Measurements from ENCODE around the gene AKAP6. TPM values are rescaled to one million over a fixed set of nuclear protein-coding genes. Genes with fewer than 3 reads are reported as not detected.

AKAP6 gene
- total RNA-seq, 1 experiment from 2014 or later, result 1.9 TPM

- BruUV-seq (replicated peaks), result no TSS peak
- no peak for DNase-seq (ENCODE audit: low read depth, low spot score)
- intact Hi-C loops (cut with micrococcal nuclease), result no loop called here
- no peak for ATAC-seq
- Histone ChIP-seq H2AFZ (ENCODE audit: low read depth, low read length, poor library complexity, severe bottlenecking) (no peak overlapping the region), H3K4me3 (replicated peaks in 1 of 2; ENCODE audit: low read depth in 1 of 2, low read length in 2 of 2) (no peak overlapping the region), H3K27me3 (ENCODE audit: insufficient read depth, low read length) (no peaks in the 10 kb centered on the region), H3K4me2 (ENCODE audit: low read length) (no peak overlapping the region), H3K9ac (ENCODE audit: low read length) (no peak overlapping the region), H3K79me2 (ENCODE audit: insufficient read depth, low read length) (no peaks in the 10 kb centered on the region), H3K4me1 (ENCODE audit: control insufficient read depth in 1 of 2, insufficient read depth in 2 of 2, low read length in 2 of 2) (no peaks in the 10 kb centered on the region), H4K20me1 (ENCODE audit: insufficient read depth) (no peaks in the 10 kb centered on the region), H3K27ac (ENCODE audit: low read depth, low read length) (no peak overlapping the region), H3K9me3 (ENCODE audit: control insufficient read depth in 1 of 2, insufficient read depth in 1 of 2, low read depth in 1 of 2, low read length in 2 of 2) (no peaks in the 10 kb centered on the region), H3K9me2 (ENCODE audit: insufficient read depth) (no peaks in the 10 kb centered on the region), H3K36me3 (ENCODE audit: control insufficient read depth in 1 of 2, insufficient read depth in 2 of 2, low read length in 2 of 2) (no peaks in the 10 kb centered on the region)
- ChIA-PET POLR2A (no interaction called here), CTCF (no interaction called here), RAD21 (ENCODE audit: low non-redundant PET in 1 of 2, low total read pairs in 2 of 2, uncharacterized antibody in 2 of 2, unreplicated experiment in 2 of 2) (no interaction called here)
- no peak for TF ChIP-seq POLR2AphosphoS5 (IDR thresholded peaks at IDR 0.05; ENCODE audit: low read depth, low read length)
- TF ChIP-seq ELF1 (IDR thresholded peaks at IDR 0.05; ENCODE audit: borderline replicate concordance, low read depth), result no peak
- TF ChIP-seq REST (IDR thresholded peaks at IDR 0.05; ENCODE audit: low read depth), result no peak
Measured at GRCh38 chr14:32453857-32454810, 125.0 kb downstream of the AKAP6 start.
